K562 (cell line): ENCODE measurements around the gene ADAT2. TPM values are rescaled to one million over a fixed set of nuclear protein-coding genes. Genes with fewer than 3 reads are reported as not detected.

Experiments used
- ATAC-seq: fragments of 200-7000 bp; cut with Tn5 transposase; 3 replicates; pipeline ENCODE4 v1.9.1; 2020; ENCODE audit warnings: moderate library complexity
- BruUV-seq: library from RNA; stranded (reverse); fragments of 400-500 nt; replicated peaks from 2 replicates; lab custom pipeline; 2021; lab: Mats Ljungman, UMichigan
- CTCF ChIA-PET: fragments of 300-600 bp; formaldehyde crosslinking; extraction: SDS; loops from one replicate; lab custom pipeline; 2021; ENCODE audit warnings: low intra/inter-chr PET ratio; lab: Yijun Ruan, JAX
- POLR2A ChIA-PET: fragments of 300-600, 350-650 bp; sonication (Branson Sonifier 250); formaldehyde crosslinking; extraction: SDS; loops from one replicate; lab custom pipeline; 2021; ENCODE audit warnings: antibody characterized with exemption, inconsistent platforms; lab: Yijun Ruan, JAX
- DNase-seq, 4 experiments: peaks; one replicate each; pipeline versions ENCODE4 v3.0.0 to v3.0.0-alpha.2; 2011 to 2018; ENCODE audit warnings: low spot score in 3 of 4, mixed read lengths in 3 of 4; ENCODE audit errors: extremely low read depth in 1 of 4
- FAIRE-seq: peaks from 2 replicates; lab custom pipeline; 2011; peaks lifted over from hg19 to GRCh38; lab: Jason Lieb, UNC
- H2AFZ ChIP-seq: 2 replicates; pipeline ENCODE4 v1.6.0; 2011; ENCODE audit warnings: low read depth, low read length, control low read depth, inconsistent platforms
- H3K27ac ChIP-seq: fragments of 200-600 bp; 3 replicates; pipeline ENCODE4 v1.8.0; 2011; ENCODE audit warnings: low read depth, mild to moderate bottlenecking, control low read depth, inconsistent platforms, low read length, moderate library complexity, mixed read lengths; ENCODE audit errors: extremely low read depth
- H3K27me3 ChIP-seq, 2 experiments: fragments of 300-600 bp in 1 of 2; 2 replicates in 1 of 2; 3 replicates in 1 of 2; pipeline versions ENCODE4 v1.6.0 to v1.8.0; 2011; ENCODE audit warnings: inconsistent platforms in 2 of 2, low read length in 2 of 2, mild to moderate bottlenecking in 1 of 2, mixed read lengths in 1 of 2, moderate library complexity in 1 of 2; ENCODE audit not compliant: control insufficient read depth in 2 of 2, insufficient read depth in 2 of 2
- H3K36me3 ChIP-seq: fragments of 300-600 bp; 3 replicates; pipeline ENCODE4 v1.8.0; 2011; ENCODE audit warnings: mild to moderate bottlenecking, low read length, inconsistent platforms; ENCODE audit not compliant: control insufficient read depth, insufficient read depth
- H3K4me1 ChIP-seq, 2 experiments: fragments of 200-600 bp in 1 of 2; replicated peaks in 1 of 2; 2 replicates in 1 of 2; 3 replicates in 1 of 2; pipeline versions ENCODE4 v1.5.1 to v1.8.0; 2011; ENCODE audit warnings: inconsistent platforms in 2 of 2, low read length in 2 of 2, mild to moderate bottlenecking in 1 of 2, mixed read lengths in 1 of 2, moderate library complexity in 1 of 2; ENCODE audit not compliant: control insufficient read depth in 2 of 2, insufficient read depth in 2 of 2
- H3K4me2 ChIP-seq: 2 replicates; pipeline ENCODE4 v1.6.1; 2011; ENCODE audit warnings: low read length, control low read depth, inconsistent platforms, mixed read lengths; ENCODE audit not compliant: insufficient read depth
- H3K4me3 ChIP-seq: fragments of 200-600 bp; sonication (generic), shearing (Covaris generic); 2 replicates; pipeline ENCODE4 v1.5.1; 2016; ENCODE audit warnings: control low read depth, inconsistent platforms
- H3K79me2 ChIP-seq: fragments of 200-600 bp; 3 replicates; pipeline ENCODE4 v1.8.0; 2011; ENCODE audit warnings: low read length, inconsistent platforms; ENCODE audit not compliant: control insufficient read depth, insufficient read depth
- H3K9ac ChIP-seq, 2 experiments: 2 replicates each; pipeline versions ENCODE4 v1.6.0 to v1.6.1; 2011; ENCODE audit warnings: low read depth in 2 of 2, low read length in 2 of 2, control low read depth in 1 of 2, inconsistent platforms in 1 of 2, mild to moderate bottlenecking in 1 of 2, mixed read lengths in 1 of 2; ENCODE audit not compliant: insufficient read depth in 1 of 2
- H3K9me1 ChIP-seq: one replicate; pipeline ENCODE4 v1.6.0; 2011; ENCODE audit warnings: inconsistent platforms, mild to moderate bottlenecking, low read length, moderate library complexity; ENCODE audit not compliant: control insufficient read depth, insufficient read depth
- H3K9me3 ChIP-seq: replicated peaks from 2 replicates; pipeline ENCODE4 v1.5.1; 2011; ENCODE audit warnings: low read depth, low read length, inconsistent platforms; ENCODE audit not compliant: control insufficient read depth, insufficient read depth
- H4K20me1 ChIP-seq: replicated peaks from 2 replicates; pipeline ENCODE4 v1.6.1; 2011; ENCODE audit warnings: low read length, inconsistent platforms, mixed read lengths; ENCODE audit not compliant: control insufficient read depth, insufficient read depth
- BCOR ChIP-seq: fragments of 450-650 bp; IDR thresholded peaks from 2 replicates; pipeline ENCODE4 v1.6.1; 2016
- GABPA ChIP-seq: fragments of 200-800 bp; sonication (Bioruptor generic); conservative IDR thresholded peaks from 2 replicates; pipeline ENCODE4 v1.6.1; 2016; ENCODE audit warnings: low read depth, missing genetic modification characterization, missing compliant biosample characterization
- MBD1 ChIP-seq: fragments of 250-450 bp; sonication (Bioruptor Pico); IDR thresholded peaks from 2 replicates; pipeline ENCODE4 v1.8.0; 2022; ENCODE audit warnings: inconsistent platforms
- PKNOX1 ChIP-seq: fragments of 450-650 bp; IDR thresholded peaks from 2 replicates; pipeline ENCODE4 v1.6.1; 2016
- RBM25 ChIP-seq: fragments of 200-400 bp; formaldehyde crosslinking; IDR thresholded peaks from 2 replicates; pipeline ENCODE4 v1.6.1; 2018; ENCODE audit warnings: low read length, low read depth, moderate library complexity; ENCODE audit not compliant: severe bottlenecking
- ZNF146 ChIP-seq: IDR thresholded peaks from one replicate; pipeline ENCODE4 v1.6.1; 2018; ENCODE audit warnings: missing compliant biosample characterization; ENCODE audit not compliant: unreplicated experiment
- in situ Hi-C: fragments of 300-500 bp; cut with MboI; formaldehyde crosslinking; loops from 4 replicates; pipeline ENCODE4 v1.15.0; 2018; ENCODE audit warnings: inconsistent platforms, mixed read lengths
- intact Hi-C: fragments of 100-400 bp; cut with micrococcal nuclease; formaldehyde crosslinking; loops from 2 replicates; pipeline ENCODE4 v1.14.2; 2022
- polyA plus RNA-seq, 8 experiments: library from polyadenylated mRNA; depleted of rRNA in 4 of 8; stranded (reverse) in 5 of 8; unstranded in 3 of 8; fragments of >200 nt; fragmentation: Nextera tagmentation in 2 of 8; fragmentation: Illumina TruSeq in 1 of 8; extraction: Ambion mirVana in 2 of 8; extraction: Trizol in 1 of 8; gene quantifications; 2 replicates each; pipeline versions ENCODE4 v1.2.1 to v1.2.3, GENCODE V29; 2011 to 2014; ENCODE audit warnings: inconsistent platforms in 1 of 8, missing spikeins in 1 of 8
- total RNA-seq, 7 experiments: library from RNA; depleted of rRNA in 6 of 7; stranded (reverse); fragments of >200 nt in 6 of 7; fragmentation: Illumina TruSeq in 2 of 7; extraction: Trizol in 2 of 7; gene quantifications; 2 replicates each; pipeline versions ENCODE4 v1.2.1 to v1.2.3, GENCODE V29; 2011 to 2021; ENCODE audit warnings: low replicate concordance in 1 of 7

Gene ADAT2
- total and polyA plus RNA-seq, 9 of the 15 experiments (the other 6 are each of a cell fraction or from before 2014, with no cell fraction given) = 13.0 to 62.5 (median 31.7) TPM

GRCh38 chr6:143408151-143408786 is 42.2 kb downstream of the ADAT2 start:
- no peaks in the 10 kb centered on the region for H3K9me3 ChIP-seq
- H4K20me1 ChIP-seq = 0 out of 2 replicates have a peak, but pooled peaks cover 3% of the 10 kb centered on the region
- H3K4me1 ChIP-seq = no peaks in the 10 kb centered on the region; a peak in 1 of 5 replicates
- FAIRE-seq (no peak), ATAC-seq (no peak), DNase-seq (no peak)
- H3K4me2 ChIP-seq = no peak overlapping the region
- no peaks in the 10 kb centered on the region for H3K36me3 ChIP-seq
- H2AFZ ChIP-seq = no peak overlapping the region
- TF ChIP-seq BCOR (peak; percentile 25; the same call in 1 of the 2 replicates), PKNOX1 (no peak), RBM25 (peak; percentile 82), ZNF146 (CRISPR knock-in tag) (peak; percentile 97), MBD1 (CRISPR knock-in tag) (no peak), GABPA (tag) (no peak)
- no TSS peak for BruUV-seq
- intact Hi-C loops (no loop called here), in situ Hi-C loops (no loop called here)
- no peak overlapping the region for H3K9ac ChIP-seq
- H3K9me1 ChIP-seq = no peaks in the 10 kb centered on the region
- ChIA-PET POLR2A (no interaction called here), CTCF (no interaction called here)
- H3K4me3 ChIP-seq = no peak overlapping the region
- H3K79me2 ChIP-seq = no peaks in the 10 kb centered on the region
- peaks cover 9 to 23% of the 10 kb centered on the region in 2 experiments; a peak in 3 of 5 replicates for H3K27me3 ChIP-seq
- no peak overlapping the region for H3K27ac ChIP-seq
